HG03064 (cell line): ENCODE data around the gene ATOX1.
"Not testable (repeated sequence)": the region's sequence is repeated elsewhere in the genome, so short reads cannot be mapped to it uniquely, and the experiment has no call there.

Source experiments
- ATAC-seq: cut with Tn5 transposase; IDR thresholded peaks from one replicate; pipeline ENCODE4 v1.9.1; 2021; ENCODE audit warnings: low read depth; ENCODE audit not compliant: unreplicated experiment

The ATOX1 gene, protein sequence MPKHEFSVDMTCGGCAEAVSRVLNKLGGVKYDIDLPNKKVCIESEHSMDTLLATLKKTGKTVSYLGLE

DNA sequence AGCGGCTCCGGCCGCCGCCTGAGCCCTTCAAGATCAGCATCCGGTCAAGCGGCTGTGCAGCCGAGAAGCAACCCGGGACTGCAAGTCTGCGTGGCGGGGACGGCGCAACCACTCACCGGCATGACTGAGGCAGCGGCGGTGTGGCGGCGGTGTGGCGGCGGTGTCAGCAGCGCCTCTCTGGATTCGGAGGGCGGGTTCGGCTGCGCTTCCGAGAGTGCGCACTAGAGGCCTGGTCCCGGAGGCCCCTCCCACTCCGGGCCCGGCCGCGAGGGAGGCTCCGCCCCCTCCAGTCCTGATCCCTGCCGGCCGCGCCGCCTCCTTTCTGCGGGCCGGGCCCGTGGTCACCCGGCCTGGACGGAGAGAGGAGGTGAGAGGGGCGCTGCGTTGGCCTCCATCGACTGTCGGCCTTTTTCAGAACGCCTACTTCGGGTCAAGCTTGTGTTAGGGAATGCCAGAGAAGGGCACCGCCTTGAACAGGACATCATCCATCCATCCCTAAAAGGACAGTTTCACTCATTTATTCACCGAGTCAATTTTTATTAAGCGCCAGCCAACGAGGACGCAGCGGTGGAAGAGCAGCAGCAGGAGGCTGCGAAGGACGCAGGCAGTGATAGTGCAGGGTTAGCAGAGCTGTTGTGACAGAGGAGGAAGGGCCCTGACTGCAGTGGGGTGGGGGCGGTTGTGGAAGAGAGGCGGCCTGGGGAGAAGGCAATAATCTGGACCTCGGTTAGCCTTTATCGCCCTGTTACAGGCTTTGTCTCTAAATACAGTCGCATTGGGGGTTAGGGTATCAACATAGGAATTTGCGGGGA lies at the start of gene ATOX1:
ATOX1 (minus strand) TSS at position 202 of the 812 bp plus-strand sequence; CDS start at position 122, 80 bp downstream.
- ATAC-seq = peak; percentile 97

DNA sequence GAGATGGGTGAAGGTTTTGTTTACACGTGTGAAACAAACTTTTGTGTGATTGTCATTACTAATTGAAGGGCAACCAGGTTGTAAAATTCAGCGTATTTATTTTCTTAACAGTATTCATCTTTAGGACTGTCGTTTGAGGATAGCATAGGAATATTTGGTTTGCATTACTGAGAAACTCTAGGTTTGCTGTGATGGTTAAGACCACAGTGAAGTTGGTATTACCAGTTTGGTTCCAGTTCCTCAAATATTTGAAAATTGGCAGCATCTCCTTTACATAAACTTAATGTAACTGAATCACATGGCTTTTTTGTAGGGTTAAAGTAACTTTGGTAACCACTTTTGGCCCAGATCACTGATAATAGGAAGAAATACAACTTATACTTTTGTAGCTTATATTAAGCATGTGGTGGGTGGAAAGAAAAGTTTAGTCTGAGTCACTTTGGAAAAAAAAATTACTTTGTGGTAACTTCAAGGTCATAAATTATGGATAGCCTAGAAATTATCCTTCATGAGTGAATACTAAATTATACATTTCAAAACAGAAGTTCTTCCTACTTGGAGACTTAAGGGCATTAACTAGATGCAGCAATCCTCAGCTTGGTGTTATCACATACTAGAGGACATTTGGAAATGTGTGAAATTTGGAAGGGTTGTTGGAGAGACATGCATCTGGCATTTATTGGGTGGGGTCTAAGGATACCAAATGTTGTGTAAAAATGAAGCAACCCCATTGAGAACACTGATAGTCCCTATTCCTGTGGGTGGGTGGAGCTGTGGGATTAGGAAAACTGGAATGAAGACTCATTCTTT lies 47.2 kb upstream of the ATOX1 start:
- no peak for ATAC-seq

DNA sequence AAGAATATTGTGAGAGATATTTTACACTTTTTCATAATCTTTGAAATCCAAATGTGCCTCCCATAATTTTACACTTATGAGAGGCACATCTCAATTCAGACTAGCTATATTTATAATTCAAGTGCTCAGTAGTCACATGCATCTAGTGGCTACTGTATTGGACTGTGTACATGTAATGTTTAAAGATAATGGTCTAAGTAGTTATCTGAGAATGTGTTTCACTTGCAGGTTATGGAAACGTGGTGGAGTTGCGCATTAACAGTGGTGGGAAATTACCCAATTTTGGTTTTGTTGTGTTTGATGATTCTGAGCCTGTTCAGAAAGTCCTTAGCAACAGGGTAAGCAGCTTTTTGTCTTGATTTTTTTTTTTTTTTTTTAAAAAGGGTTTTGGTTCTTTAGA lies 42.1 kb upstream of the ATOX1 start:
- no peak for ATAC-seq

DNA sequence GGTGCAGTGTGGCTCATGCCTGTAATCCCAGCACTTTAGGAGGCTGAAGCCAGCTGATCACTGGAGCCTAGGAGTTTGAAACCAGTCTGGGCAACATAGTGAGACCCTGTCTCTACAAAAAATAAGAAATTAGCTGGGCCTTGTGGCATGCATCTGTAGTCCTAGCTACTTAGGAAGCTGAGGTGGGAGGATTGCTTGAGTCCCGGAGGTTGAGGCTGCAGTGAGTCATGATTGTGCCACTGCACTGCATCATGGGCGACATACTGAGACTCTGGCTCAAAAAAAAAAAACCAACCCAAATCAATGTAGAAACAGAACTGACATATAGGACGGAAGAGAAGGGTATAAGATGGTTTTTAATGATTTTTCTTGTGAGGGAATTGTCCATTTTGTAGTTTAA lies 41.0 kb upstream of the ATOX1 start:
- ATAC-seq = no peak

DNA sequence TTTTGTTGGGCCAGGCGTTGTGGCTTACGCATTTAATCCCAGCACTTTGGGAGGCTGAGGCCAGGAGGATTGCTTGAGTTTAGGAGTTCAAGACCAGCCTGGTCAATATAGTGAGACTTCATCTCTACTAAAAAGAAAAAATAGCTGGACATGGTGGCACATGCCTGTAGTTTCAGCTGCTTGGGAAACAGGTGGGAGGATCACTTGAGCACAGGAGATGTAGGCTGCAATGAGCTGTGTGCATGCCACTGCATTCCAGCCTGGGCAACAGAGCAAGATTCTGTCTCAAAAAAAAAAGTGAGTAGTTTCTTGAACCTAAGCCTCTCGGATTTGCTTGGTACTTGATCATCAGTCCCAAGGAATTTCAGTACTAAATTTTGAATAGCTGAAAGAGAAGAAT lies 40.2 kb upstream of the ATOX1 start:
- ATAC-seq = no peak

DNA sequence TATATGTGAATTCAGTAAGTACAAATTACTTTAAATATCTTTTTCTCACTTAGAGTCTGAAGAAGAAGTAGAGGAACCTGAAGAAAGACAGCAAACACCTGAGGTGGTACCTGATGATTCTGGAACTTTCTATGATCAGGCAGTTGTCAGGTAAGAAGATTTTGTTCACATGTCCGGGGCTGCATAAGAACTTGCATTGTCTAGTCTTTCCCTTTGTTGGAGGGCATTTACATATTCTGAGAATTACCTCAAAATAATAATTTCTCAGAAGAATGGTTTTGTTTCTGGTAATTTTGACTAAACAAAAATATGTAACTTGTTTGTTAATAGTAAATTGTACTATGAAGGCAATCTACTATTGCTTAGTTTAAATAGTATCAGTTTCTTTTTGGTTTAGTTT lies 37.0 kb upstream of the ATOX1 start:
- ATAC-seq = no peak

DNA sequence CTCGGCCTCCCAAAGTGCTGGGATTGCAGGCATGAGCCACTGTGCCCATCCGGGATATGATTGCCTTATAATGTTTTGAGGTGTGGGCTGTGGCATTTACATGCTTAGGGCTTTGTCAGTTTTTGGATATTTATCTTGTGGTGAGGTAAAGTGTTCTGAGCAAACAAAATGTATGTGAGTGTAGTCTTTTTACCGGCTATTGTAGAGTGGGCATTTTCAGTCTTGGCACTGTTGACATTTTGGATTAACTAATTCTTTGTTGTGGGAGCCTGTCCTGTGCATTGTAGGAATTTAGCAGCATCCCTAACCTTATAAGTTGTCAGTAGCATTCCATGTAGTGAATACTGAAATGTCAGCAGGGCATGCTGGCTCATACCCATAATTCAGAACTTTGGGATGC lies 34.9 kb upstream of the ATOX1 start:
- ATAC-seq = no peak

DNA sequence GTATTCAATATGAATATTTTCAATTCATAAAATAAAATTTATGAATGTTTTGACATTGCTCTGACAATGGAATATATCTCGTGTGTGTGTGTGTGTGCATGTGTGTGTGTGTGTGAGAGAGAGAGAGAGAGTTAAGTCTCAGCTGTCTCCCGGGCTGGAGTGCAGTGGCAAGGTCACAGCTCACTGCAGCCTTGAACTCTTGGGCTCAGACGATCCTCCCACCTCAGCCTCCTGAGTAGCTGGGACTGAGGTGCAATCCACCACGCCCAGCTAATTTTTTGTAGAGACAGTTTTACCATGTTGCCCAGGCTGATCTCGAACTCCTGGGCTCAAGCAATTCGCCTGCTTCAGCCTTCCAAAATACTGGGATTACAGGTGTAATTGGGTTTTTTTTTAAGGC lies 29.4 kb upstream of the ATOX1 start:
- ATAC-seq = no peak

DNA sequence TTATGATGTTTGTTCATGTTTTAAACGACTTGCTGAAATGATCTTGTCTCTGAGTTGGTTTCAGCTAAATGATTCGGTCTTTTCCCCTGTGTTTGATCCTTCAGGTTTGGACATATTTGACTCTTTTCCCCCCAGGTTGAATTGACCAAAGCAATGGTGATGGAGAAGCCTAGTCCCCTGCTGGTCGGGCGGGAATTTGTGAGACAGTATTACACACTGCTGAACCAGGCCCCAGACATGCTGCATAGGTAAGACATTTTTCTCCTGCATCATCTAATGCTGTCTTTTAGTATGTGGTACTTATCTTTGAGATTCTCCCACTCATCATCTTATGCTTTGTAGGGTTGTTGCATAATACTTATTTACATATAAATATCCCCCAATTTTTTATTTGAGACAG lies 28.0 kb upstream of the ATOX1 start:
- no peak for ATAC-seq

DNA sequence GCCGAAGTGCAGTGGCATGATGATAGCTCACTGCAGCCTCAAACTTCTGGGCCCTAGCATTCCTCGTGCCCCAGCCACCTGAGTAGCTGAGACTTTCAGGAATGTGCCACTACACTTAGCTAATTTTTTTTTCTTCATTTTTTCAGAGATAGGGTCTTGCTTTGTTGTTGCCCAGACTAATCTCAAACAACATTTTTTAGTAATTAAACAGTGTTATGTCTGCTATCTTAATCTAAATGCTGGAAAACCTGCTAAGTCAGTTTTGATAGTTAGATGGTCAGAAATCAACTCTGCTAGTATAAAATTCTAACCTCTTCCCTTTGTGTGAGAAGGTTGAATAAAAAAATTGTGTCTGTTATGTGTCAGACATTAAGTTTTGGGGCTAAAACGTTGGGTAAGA lies 25.7 kb upstream of the ATOX1 start:
- ATAC-seq = no peak

DNA sequence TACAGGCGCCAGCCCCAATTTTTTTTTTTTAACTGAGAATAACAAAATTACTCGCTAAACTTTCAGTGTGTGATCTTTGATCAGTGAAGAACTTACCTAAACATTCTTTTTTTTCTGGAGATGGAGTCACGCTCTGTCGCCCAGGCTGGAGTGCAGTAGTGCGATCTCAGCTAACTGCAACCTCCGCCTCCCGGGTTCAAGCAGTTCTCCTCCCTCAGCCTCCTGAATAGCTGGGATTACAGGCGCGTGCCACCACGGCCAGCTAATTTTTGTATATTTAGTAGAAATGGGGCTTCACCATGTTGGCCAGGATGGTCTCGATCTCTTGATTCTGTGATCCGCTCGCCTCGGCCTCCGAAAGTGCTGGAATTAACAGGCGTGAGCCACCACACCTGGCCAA lies 25.2 kb upstream of the ATOX1 start:
- ATAC-seq = not testable (repeated sequence)

DNA sequence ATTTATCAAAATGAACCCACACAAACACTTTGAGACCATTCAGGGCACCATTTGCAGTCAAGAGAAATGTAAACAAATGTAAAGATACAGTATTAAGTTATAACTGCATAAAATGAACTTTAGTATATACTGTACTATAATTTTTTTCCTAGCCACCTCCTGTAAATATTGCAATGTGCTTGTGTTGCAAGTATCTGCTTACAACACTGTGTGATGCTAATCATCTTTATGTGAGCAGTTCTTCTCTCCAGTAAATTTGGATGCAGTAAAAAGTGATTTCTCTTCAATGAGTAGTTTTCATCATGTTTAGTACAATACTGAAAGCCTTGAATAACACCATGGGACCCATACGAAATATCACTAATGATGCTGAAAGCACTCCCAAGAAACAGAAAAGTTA lies 22.8 kb upstream of the ATOX1 start:
- ATAC-seq = no peak

DNA sequence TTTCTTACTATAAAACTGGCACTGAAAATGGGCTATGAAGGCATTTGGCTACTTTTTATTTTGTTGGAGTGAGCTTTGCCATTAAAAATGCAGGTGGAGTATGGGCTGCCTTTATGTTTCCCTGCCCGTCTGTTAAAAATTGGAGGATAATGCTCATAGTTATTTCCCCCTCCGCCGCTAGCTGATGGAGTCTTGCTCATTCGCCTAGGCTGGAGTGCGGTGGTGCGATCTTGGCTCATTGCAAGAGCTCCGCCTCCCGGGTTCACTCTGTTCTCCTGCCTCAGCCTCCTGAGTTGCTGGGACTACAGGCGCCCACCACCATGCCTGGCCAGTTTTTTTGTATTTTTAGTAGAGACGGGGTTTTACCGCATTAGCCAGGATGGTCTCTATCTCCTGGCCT lies 21.9 kb upstream of the ATOX1 start:
- no peak for ATAC-seq

DNA sequence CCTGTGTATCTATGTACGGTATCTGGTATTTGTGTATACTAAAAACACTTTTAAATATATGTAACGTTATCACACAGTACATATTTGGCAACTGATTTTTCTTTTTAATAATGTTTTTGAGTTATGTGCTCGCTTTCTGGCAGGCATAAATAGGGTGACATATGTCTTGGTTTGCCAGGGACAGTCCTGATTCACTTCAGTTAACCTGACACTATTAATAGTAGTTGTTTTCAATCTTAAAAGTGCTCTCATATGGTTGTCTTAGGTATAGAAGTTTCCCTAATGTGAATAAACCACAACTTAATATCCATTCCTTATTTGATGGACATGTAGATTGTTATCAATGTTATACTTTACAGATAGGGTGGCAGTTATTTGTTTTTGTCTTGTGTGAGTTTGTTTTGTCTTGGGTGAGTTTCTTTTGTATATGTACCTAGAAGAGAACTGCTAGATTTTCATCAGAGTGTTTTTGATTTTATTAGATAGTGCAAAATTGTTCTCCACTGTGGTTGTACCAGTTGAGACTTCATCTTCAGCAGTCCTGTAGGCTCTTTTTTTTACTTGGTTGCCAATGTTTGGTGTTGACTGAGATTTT lies 21.2 kb upstream of the ATOX1 start:
- ATAC-seq = no peak

DNA sequence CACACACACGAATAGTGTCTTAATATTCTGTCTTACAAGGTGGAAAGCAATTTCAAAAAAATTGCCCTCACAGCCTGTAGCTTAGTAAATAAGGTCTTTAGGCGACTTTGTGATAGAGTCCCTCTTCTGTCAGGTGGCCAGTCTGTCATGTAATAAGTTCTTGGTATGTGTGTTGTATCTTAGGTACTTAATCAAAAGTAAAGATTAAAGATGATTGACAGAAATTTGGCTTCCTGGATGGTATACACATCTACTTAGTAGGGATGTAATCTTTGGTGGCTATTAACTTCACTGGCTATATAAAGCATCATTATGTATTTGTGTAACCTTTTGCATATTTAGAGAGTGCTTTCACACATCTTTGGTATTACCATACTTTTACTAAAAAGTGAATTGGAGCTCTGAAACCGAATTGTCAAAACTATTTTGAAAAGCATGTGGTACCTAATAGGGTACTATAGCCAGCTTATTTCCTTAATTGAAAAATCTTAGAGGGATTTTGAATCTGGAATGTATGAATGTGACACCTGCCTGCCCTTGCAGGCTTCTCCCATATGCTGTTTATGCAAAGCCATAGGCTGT lies 16.7 kb upstream of the ATOX1 start:
- no peak for ATAC-seq

DNA sequence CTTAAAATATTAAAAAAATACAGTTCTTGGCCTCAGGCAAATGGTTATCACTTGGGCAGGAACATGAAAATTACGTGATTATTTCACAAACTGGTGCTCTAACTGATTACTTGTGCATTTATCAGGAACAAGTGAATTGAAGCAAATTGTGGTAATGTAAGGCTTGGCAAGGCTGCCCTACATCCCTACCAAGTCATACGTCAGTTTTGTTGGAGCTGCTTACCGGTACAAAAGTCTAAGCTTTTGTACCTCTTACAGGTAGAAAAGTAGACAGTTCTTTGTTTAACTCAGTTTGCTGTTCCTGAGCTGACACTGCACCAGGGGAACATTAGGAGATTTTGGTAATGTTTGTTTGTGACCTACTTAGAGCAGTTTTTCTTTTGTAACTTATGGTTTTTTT lies 15.5 kb upstream of the ATOX1 start:
- ATAC-seq = no peak

DNA sequence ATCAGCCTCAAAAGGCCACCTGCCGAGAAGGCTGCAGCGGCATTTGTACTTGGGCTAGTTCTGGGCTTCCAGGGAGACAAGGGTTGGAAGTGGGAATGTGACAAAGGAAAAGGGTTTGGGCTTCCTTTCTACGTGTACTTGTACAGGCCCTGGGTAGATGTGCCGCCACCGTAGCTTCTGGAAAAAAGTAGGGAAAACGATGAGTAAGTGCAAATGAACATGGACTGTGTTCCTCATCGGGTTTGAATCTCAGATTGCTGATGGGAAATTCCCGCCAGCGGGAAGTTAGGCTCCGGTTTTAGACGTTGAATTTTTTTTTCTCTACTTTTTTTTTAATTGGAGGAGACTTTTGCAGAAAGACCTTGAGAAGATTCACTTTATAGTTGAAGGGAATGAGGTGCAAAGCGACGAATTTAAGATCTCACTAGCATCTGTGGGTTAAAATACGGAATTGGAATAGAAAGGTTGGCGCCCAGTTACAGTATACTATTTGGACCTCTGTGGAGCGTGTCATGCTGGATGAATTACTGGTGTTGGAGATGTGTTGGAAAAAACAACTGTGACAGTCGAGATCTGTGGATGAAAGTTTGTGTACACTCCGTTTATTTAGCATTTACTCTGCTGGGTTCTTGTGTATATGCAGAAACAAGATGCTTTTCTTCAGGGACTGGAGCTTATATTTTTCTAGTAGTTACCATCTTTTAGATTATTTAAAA lies 14.6 kb upstream of the ATOX1 start:
- ATAC-seq = no peak

DNA sequence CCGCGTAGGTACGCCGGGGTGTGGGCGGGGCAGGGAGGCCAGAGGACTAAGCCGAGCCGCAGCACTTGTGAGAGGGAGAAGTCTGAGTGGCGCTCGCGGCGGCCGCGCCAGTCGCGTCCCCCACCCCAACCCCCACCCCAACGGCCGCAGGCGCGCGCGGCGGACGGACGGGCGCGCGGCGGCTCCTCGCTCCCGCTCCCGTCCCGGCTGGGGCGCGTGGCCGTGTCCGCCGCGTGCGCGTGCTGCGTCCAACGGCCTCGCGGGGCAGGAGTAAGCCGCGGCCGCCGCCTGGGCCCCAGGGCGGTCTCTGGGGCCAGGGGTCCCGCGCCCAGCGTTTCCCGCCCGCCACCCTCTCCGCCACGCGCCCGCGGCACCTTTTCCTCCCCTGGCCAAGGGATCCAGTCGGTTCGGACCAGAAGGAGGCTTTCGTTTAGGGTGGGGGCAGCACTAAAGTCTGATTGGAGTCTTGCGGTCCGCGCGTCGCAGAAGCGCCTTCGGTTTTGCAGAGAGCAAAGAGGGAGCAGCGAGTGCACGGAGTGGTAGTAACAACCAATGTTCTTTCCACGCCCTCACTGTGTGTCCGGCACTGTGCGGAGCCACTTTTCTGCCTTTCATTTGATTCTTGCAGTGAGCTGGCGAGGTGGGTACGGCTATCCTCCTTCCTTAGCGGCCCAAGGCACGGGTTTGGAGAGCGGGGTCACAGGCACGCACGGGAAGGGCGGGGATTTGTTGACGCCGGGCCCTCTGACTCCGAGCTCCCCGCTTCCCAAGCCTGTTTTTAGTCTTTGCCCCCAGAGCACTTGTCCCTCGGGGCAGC lies 13.8 kb upstream of the ATOX1 start:
- ATAC-seq = no peak

DNA sequence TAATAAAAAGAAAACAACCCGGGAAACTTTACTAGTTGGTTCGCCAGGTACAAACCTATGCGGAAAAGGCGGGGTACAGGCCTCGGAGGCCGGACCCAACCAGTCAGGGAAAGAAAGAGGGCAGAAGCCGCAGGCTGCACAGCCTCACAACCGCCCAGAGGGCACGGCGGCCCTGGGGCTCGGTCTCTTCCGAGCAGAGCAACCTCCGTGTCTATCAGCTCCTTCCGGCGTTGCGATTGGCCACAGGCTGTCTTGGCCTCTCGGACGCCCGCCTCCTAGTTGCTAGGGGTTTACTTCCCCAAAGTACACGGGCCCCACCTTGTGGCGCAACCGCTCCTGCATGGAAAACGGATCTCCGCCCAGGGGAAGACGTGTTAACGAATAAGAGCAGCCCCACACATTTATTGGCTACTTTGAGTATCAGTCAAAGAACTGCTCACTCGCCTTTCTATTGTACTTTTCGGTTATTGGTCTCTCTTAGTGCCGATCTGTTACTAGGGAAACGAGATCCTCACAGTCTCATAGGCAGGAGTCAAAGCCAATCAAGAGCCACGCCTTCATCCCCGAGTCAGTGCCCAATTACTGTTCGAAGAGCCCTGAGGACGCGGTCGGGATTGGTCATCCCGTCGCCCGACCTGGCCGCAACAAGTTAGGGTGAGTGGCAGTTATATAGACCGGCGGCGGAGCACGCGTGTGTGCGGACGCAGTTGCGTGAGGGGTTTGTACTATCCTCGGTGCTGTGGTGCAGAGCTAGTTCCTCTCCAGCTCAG lies 13.0 kb upstream of the ATOX1 start, which contains the start of gene G3BP1:
G3BP1 (plus strand) TSS at position 696 of the 770 bp plus-strand sequence. CDS start 14,667 bp downstream, outside the sequence.
- ATAC-seq = peak; percentile 76
